Inflammatory macrophage treated with lipopolysaccharide for 1 hour (primary cell): Measurements from ENCODE around the gene ACAP2.

Source experiments
- DNase-seq, 2 donors: peaks; one replicate each; pipeline ENCODE4 v3.0.0-alpha.2; 2020 to 2022

Gene ACAP2

GRCh38 chr3:195284842-195285241 lies 158.0 kb downstream of the ACAP2 start:
- DNase-seq, result no peak

- DNase-seq, result no peak
Measured at GRCh38 chr3:195282961-195283360, 159.9 kb downstream of the ACAP2 start.

- no peak for DNase-seq
Measured at GRCh38 chr3:195274259-195274966, 168.4 kb downstream of the ACAP2 start.

- DNase-seq, result peak; percentile 66 to 89
Measured at GRCh38 chr3:195271410-195272243, 171.2 kb downstream of the ACAP2 start.

- peak; percentile 72 to 84 for DNase-seq
Measured at GRCh38 chr3:195270817-195271409, 171.9 kb downstream of the ACAP2 start, which contains the start of gene XXYLT1. TSS of gene XXYLT1 (minus strand) at chr3:195271159. CDS start at chr3:195271058, 101 bp downstream.

GRCh38 chr3:195270079-195270816 lies 172.6 kb downstream of the ACAP2 start:
- no peak for DNase-seq

- DNase-seq, result peak; percentile 41 to 55
Measured at GRCh38 chr3:195269375-195270078, 173.3 kb downstream of the ACAP2 start.

- no peak for DNase-seq
Measured at GRCh38 chr3:195268576-195269309, 174.1 kb downstream of the ACAP2 start.

- no peak for DNase-seq
Measured at GRCh38 chr3:195267096-195267495, 175.7 kb downstream of the ACAP2 start.

GRCh38 chr3:195266428-195266827 lies 176.4 kb downstream of the ACAP2 start:
- no peak for DNase-seq

- no peak for DNase-seq
Measured at GRCh38 chr3:195265363-195265976, 177.3 kb downstream of the ACAP2 start.

- no peak for DNase-seq
Measured at GRCh38 chr3:195263925-195264600, 178.8 kb downstream of the ACAP2 start.

- peak; percentile 29 to 63 for DNase-seq
Measured at GRCh38 chr3:195263193-195263924, 179.5 kb downstream of the ACAP2 start.

GRCh38 chr3:195261925-195262324 lies 180.9 kb downstream of the ACAP2 start:
- DNase-seq, result no peak

- peak; percentile 59 to 67 for DNase-seq
Measured at GRCh38 chr3:195260280-195260905, 182.4 kb downstream of the ACAP2 start.

GRCh38 chr3:195259475-195260279 lies 183.1 kb downstream of the ACAP2 start:
- DNase-seq, result peak; percentile 41 to 71

GRCh38 chr3:195259154-195259474 lies 183.7 kb downstream of the ACAP2 start:
- no peak for DNase-seq

- DNase-seq, result no peak
Measured at GRCh38 chr3:195258449-195259153, 184.2 kb downstream of the ACAP2 start.
